H1 (cell line): ENCODE measurements around the gene INHBB. TPM values are rescaled to one million over a fixed set of nuclear protein-coding genes. Genes with fewer than 3 reads are reported as not detected.

Experiments
- BRCA1 ChIP-seq: IDR thresholded peaks from 2 replicates; pipeline ENCODE4 v1.6.1; 2012; ENCODE audit warnings: low read depth, low read length, improper control_type of control experiment
- CREB1 ChIP-seq: IDR thresholded peaks from 2 replicates; pipeline ENCODE4 v1.6.1; 2012; ENCODE audit warnings: inconsistent platforms
- CTBP2 ChIP-seq: IDR thresholded peaks from 2 replicates; pipeline ENCODE4 v1.7.0; 2011; ENCODE audit warnings: borderline replicate concordance, mild to moderate bottlenecking, moderate library complexity, mixed read lengths, low read length; ENCODE audit not compliant: insufficient read depth, insufficient read length
- PHF8 ChIP-seq: fragments of 200-600 bp; sonication (generic); conservative IDR thresholded peaks from 2 replicates; pipeline ENCODE4 v1.7.1; 2012; ENCODE audit warnings: low read depth, mild to moderate bottlenecking, inconsistent platforms, low read length, moderate library complexity
- SP2 ChIP-seq: IDR thresholded peaks from 2 replicates; pipeline ENCODE4 v1.6.1; 2012; ENCODE audit warnings: mild to moderate bottlenecking, low read length, inconsistent platforms
- SUZ12 ChIP-seq: fragments of 200-600 bp; sonication (generic); IDR thresholded peaks from 2 replicates; pipeline ENCODE4 v1.6.1; 2012; ENCODE audit warnings: mild to moderate bottlenecking, inconsistent platforms, low read length, moderate library complexity, mixed read lengths
- TBP ChIP-seq: IDR thresholded peaks from 2 replicates; pipeline ENCODE4 v1.6.1; 2011; ENCODE audit warnings: low read depth, low read length, improper control_type of control experiment
- YY1 ChIP-seq: IDR thresholded peaks from 2 replicates; pipeline ENCODE4 v1.6.1; 2011; ENCODE audit warnings: low read depth, mild to moderate bottlenecking, low read length
- polyA plus RNA-seq, 7 experiments: library from polyadenylated mRNA; depleted of rRNA in 3 of 7; stranded (reverse) in 5 of 7; unstranded in 2 of 7; fragments of >200 nt in 5 of 7; fragments of 200-250 nt in 2 of 7; gene quantifications; 1 replicate in 5 of 7; 2 replicates in 1 of 7; 4 replicates in 1 of 7; pipeline versions ENCODE4 v1.2.1 to v1.2.3, GENCODE V29; 2011 to 2013; ENCODE audit warnings: missing spikeins in 2 of 7, mixed read lengths in 2 of 7
- total RNA-seq: library from RNA; stranded (reverse); fragmentation: NEBNext Ultra II Directional; extraction: Animal tissue kit (Norgen Biotek cat#: 25700); gene quantifications from 2 replicates; pipeline ENCODE4 v1.2.1, GENCODE V29; 2021
- TF ChIP-seq, protein P1 (sequence below): fragments of 300-600 bp; sonication (generic); IDR thresholded peaks from 2 replicates; pipeline ENCODE4 v1.7.1; 2012; ENCODE audit warnings: low read length, moderate library complexity, mild to moderate bottlenecking, inconsistent platforms; ENCODE audit not compliant: insufficient replicate concordance
- TF ChIP-seq, protein P2 (sequence below): IDR thresholded peaks from 2 replicates; pipeline ENCODE4 v1.6.1; 2011; ENCODE audit warnings: low read depth, mild to moderate bottlenecking, low read length; ENCODE audit not compliant: insufficient read depth

INHBB gene
- total and polyA plus RNA-seq, 2 of the 8 experiments (the other 6 are each of a cell fraction or from before 2014, with no cell fraction given), result 0.30 to 0.32 TPM

DNA sequence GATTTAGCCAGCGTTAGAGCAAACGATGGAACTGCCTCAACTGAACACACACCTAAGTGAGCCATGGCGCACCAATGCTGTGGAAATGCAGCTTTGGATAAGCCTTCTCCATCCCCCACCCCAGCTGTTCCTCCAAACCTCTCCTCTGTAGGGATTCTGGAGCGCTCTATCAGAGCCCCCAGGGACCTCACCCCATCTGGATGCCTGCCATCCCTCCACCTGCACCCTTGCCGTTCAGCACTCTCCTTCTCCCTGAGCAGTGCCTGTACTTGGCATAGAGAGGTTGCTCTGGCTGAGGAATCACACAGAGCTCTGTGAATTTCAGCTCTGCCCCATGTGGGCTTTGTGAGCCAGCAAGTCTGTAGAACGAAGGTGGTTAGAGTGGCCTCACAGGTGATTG lies 42.8 kb upstream of the INHBB start (continued):
- TF ChIP-seq, protein P1, sequence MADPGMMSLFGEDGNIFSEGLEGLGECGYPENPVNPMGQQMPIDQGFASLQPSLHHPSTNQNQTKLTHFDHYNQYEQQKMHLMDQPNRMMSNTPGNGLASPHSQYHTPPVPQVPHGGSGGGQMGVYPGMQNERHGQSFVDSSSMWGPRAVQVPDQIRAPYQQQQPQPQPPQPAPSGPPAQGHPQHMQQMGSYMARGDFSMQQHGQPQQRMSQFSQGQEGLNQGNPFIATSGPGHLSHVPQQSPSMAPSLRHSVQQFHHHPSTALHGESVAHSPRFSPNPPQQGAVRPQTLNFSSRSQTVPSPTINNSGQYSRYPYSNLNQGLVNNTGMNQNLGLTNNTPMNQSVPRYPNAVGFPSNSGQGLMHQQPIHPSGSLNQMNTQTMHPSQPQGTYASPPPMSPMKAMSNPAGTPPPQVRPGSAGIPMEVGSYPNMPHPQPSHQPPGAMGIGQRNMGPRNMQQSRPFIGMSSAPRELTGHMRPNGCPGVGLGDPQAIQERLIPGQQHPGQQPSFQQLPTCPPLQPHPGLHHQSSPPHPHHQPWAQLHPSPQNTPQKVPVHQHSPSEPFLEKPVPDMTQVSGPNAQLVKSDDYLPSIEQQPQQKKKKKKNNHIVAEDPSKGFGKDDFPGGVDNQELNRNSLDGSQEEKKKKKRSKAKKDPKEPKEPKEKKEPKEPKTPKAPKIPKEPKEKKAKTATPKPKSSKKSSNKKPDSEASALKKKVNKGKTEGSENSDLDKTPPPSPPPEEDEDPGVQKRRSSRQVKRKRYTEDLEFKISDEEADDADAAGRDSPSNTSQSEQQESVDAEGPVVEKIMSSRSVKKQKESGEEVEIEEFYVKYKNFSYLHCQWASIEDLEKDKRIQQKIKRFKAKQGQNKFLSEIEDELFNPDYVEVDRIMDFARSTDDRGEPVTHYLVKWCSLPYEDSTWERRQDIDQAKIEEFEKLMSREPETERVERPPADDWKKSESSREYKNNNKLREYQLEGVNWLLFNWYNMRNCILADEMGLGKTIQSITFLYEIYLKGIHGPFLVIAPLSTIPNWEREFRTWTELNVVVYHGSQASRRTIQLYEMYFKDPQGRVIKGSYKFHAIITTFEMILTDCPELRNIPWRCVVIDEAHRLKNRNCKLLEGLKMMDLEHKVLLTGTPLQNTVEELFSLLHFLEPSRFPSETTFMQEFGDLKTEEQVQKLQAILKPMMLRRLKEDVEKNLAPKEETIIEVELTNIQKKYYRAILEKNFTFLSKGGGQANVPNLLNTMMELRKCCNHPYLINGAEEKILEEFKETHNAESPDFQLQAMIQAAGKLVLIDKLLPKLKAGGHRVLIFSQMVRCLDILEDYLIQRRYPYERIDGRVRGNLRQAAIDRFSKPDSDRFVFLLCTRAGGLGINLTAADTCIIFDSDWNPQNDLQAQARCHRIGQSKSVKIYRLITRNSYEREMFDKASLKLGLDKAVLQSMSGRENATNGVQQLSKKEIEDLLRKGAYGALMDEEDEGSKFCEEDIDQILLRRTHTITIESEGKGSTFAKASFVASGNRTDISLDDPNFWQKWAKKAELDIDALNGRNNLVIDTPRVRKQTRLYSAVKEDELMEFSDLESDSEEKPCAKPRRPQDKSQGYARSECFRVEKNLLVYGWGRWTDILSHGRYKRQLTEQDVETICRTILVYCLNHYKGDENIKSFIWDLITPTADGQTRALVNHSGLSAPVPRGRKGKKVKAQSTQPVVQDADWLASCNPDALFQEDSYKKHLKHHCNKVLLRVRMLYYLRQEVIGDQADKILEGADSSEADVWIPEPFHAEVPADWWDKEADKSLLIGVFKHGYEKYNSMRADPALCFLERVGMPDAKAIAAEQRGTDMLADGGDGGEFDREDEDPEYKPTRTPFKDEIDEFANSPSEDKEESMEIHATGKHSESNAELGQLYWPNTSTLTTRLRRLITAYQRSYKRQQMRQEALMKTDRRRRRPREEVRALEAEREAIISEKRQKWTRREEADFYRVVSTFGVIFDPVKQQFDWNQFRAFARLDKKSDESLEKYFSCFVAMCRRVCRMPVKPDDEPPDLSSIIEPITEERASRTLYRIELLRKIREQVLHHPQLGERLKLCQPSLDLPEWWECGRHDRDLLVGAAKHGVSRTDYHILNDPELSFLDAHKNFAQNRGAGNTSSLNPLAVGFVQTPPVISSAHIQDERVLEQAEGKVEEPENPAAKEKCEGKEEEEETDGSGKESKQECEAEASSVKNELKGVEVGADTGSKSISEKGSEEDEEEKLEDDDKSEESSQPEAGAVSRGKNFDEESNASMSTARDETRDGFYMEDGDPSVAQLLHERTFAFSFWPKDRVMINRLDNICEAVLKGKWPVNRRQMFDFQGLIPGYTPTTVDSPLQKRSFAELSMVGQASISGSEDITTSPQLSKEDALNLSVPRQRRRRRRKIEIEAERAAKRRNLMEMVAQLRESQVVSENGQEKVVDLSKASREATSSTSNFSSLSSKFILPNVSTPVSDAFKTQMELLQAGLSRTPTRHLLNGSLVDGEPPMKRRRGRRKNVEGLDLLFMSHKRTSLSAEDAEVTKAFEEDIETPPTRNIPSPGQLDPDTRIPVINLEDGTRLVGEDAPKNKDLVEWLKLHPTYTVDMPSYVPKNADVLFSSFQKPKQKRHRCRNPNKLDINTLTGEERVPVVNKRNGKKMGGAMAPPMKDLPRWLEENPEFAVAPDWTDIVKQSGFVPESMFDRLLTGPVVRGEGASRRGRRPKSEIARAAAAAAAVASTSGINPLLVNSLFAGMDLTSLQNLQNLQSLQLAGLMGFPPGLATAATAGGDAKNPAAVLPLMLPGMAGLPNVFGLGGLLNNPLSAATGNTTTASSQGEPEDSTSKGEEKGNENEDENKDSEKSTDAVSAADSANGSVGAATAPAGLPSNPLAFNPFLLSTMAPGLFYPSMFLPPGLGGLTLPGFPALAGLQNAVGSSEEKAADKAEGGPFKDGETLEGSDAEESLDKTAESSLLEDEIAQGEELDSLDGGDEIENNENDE, result no peak
- TF ChIP-seq SP2 (no peak), CREB1 (no peak), YY1 (no peak), CTBP2 (no peak), SUZ12 (no peak), BRCA1 (no peak), PHF8 (no peak), TBP (no peak)
- TF ChIP-seq, protein P2, sequence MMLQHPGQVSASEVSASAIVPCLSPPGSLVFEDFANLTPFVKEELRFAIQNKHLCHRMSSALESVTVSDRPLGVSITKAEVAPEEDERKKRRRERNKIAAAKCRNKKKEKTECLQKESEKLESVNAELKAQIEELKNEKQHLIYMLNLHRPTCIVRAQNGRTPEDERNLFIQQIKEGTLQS, result no peak
